Measurements from ENCODE around the gene RAPGEF2. TPM values are rescaled to one million over a fixed set of nuclear protein-coding genes. Genes with fewer than 3 reads are reported as not detected.

The RAPGEF2 gene
- total and polyA plus RNA-seq, 2 donors (not counting 3 experiments of a cell fraction or from before 2014, with no cell fraction given), result 28.7 to 55.2 TPM

- CTCF ChIA-PET, result interaction anchor here (1.0 to 1.8 kb wide), 3 partner anchors 8 to 106 kb away, joined by 3 to 7 read pairs (median 3); no protein-coding TSS in a partner anchor
- Histone ChIP-seq H3K4me1 (ENCODE audit: control insufficient read depth, extremely low read depth, insufficient read depth, low read length) (peaks cover 18% of the 10 kb centered on the region), H3K79me2 (ENCODE audit: control insufficient read depth, insufficient read depth, low read length) (peaks cover 9% of the 10 kb centered on the region), H3K9me3 (replicated peaks; ENCODE audit: control insufficient read depth, insufficient read depth, low read length) (no peaks in the 10 kb centered on the region), H3K9me1 (replicated peaks; ENCODE audit: control insufficient read depth, extremely low read depth, insufficient read depth, low read length) (no peaks in the 10 kb centered on the region), H3K4me2 (ENCODE audit: insufficient read depth, low read length) (peak overlapping the region; percentile 75), H3K4me3 (replicated peaks in 1 of 3; ENCODE audit: insufficient read depth in 1 of 3, low read depth in 1 of 3, low read length in 3 of 3) (no peak overlapping the region), H3K27me3 (ENCODE audit: control insufficient read depth in 2 of 2, insufficient read depth in 2 of 2, low read length in 2 of 2) (no peaks in the 10 kb centered on the region), H2AFZ (ENCODE audit: low read depth, low read length) (no peak overlapping the region), H3K27ac (ENCODE audit: insufficient read depth, low read depth, low read length) (peak overlapping the region; percentile 38), H3K36me3 (ENCODE audit: control insufficient read depth in 2 of 2, extremely low read depth in 1 of 2, insufficient read depth in 2 of 2, low read length in 2 of 2) (peaks cover 2% of the 10 kb centered on the region in 2 experiments), H3K9ac (replicated peaks; ENCODE audit: extremely low read depth, insufficient read depth, low read length) (peak overlapping the region; percentile 5), H4K20me1 (replicated peaks; ENCODE audit: control insufficient read depth, extremely low read depth, insufficient read depth, low read length) (peaks cover 3% of the 10 kb centered on the region)
- no TSS peak for BruUV-seq (replicated peaks)
- DNase-seq (ENCODE audit: low read depth, low spot score), result peak; percentile 54
- TF ChIP-seq FOS (IDR thresholded peaks at IDR 0.05; ENCODE audit: borderline replicate concordance, insufficient read depth, low read length), result peak; percentile 39
- no peak for TF ChIP-seq POLR2AphosphoS5 (IDR thresholded peaks at IDR 0.05; ENCODE audit: insufficient read depth, low read depth, low read length)
- no peak for TF ChIP-seq MYC (IDR thresholded peaks at IDR 0.05; ENCODE audit: low read depth, low read length)
- intact Hi-C loops (cut with micrococcal nuclease), result loop anchor here (2.0 to 5.0 kb wide), 2 partner anchors 44 to 139 kb away; no protein-coding TSS in a partner anchor
- POLR2A ChIA-PET, result no interaction called here
- dilution Hi-C loops (cut with MboI; ENCODE audit: extremely low pct_ligation_motif_present, low sequenced_read_pairs), result no loop called here
- no peak for FAIRE-seq
These were observed 205.9 kb downstream of the RAPGEF2 start for GRCh38 chr4:159308566-159309340.

- Histone ChIP-seq H3K27ac (ENCODE audit: insufficient read depth, low read depth, low read length) (no peak overlapping the region), H3K27me3 (ENCODE audit: control insufficient read depth in 2 of 2, insufficient read depth in 2 of 2, low read length in 2 of 2) (no peaks in the 10 kb centered on the region), H3K4me1 (ENCODE audit: control insufficient read depth, extremely low read depth, insufficient read depth, low read length) (peaks cover 18% of the 10 kb centered on the region), H3K4me2 (ENCODE audit: insufficient read depth, low read length) (no peak overlapping the region), H3K9me1 (replicated peaks; ENCODE audit: control insufficient read depth, extremely low read depth, insufficient read depth, low read length) (no peaks in the 10 kb centered on the region), H3K79me2 (ENCODE audit: control insufficient read depth, insufficient read depth, low read length) (peaks cover 9% of the 10 kb centered on the region), H3K9ac (replicated peaks; ENCODE audit: extremely low read depth, insufficient read depth, low read length) (no peak overlapping the region), H3K9me3 (replicated peaks; ENCODE audit: control insufficient read depth, insufficient read depth, low read length) (no peaks in the 10 kb centered on the region), H2AFZ (ENCODE audit: low read depth, low read length) (no peak overlapping the region), H3K4me3 (replicated peaks in 1 of 3; ENCODE audit: insufficient read depth in 1 of 3, low read depth in 1 of 3, low read length in 3 of 3) (no peak overlapping the region), H3K36me3 (ENCODE audit: control insufficient read depth in 2 of 2, extremely low read depth in 1 of 2, insufficient read depth in 2 of 2, low read length in 2 of 2) (peaks cover 0 to 2% of the 10 kb centered on the region in 2 experiments), H4K20me1 (replicated peaks; ENCODE audit: control insufficient read depth, extremely low read depth, insufficient read depth, low read length) (peaks cover 3% of the 10 kb centered on the region)
- BruUV-seq (replicated peaks), result no TSS peak
- POLR2A ChIA-PET, result no interaction called here
- DNase-seq (ENCODE audit: low read depth, low spot score), result no peak
- intact Hi-C loops (cut with micrococcal nuclease) (no loop called here), dilution Hi-C loops (cut with MboI; ENCODE audit: extremely low pct_ligation_motif_present, low sequenced_read_pairs) (no loop called here)
- TF ChIP-seq JUN (IDR thresholded peaks at IDR 0.05; ENCODE audit: borderline replicate concordance, insufficient read depth, insufficient read length, low read depth) (no peak), MAX (IDR thresholded peaks at IDR 0.05; ENCODE audit: insufficient read depth, insufficient read length) (no peak), GATA2 (IDR thresholded peaks at IDR 0.05; ENCODE audit: insufficient read depth, insufficient read length, low read depth, low read length) (no peak), FOS (IDR thresholded peaks at IDR 0.05; ENCODE audit: borderline replicate concordance, insufficient read depth, low read length) (no peak)
- FAIRE-seq, result no peak
- CTCF ChIA-PET, result no interaction called here
These were observed 209.4 kb downstream of the RAPGEF2 start for GRCh38 chr4:159312236-159312635.
